Stimulated activated memory B cell treated with anti-CD40 and anti-IgM and Interleukin-4, amounts not matched to agents 10 μg/mL and 1 μg/mL and 100 μg/mL, for 72 hours (primary cell): ENCODE measurements around the gene ACOX3.
"Not testable (repeated sequence)": the region's sequence is repeated elsewhere in the genome, so short reads cannot be mapped to it uniquely, and the experiment has no call there.

Source experiments
- ATAC-seq: fragments of 150-1000 bp; cut with Tn5 transposase; 2 replicates; pipeline ENCODE4 v1.10.0; 2021
- H3K27ac Mint-ChIP-seq: one replicate; pipeline ENCODE4 v1.8.0; 2022; ENCODE audit warnings: mild to moderate bottlenecking, mixed read lengths
- H3K27me3 Mint-ChIP-seq: one replicate; pipeline ENCODE4 v1.8.0; 2022; ENCODE audit warnings: mixed read lengths
- H3K36me3 Mint-ChIP-seq: one replicate; pipeline ENCODE4 v1.8.0; 2022; ENCODE audit warnings: mixed read lengths
- H3K4me1 Mint-ChIP-seq: one replicate; pipeline ENCODE4 v1.8.0; 2022; ENCODE audit warnings: mixed read lengths
- H3K4me3 Mint-ChIP-seq: one replicate; pipeline ENCODE4 v1.8.0; 2022; ENCODE audit warnings: mild to moderate bottlenecking, moderate library complexity, mixed read lengths
- H3K9me3 Mint-ChIP-seq: one replicate; pipeline ENCODE4 v1.8.0; 2022; ENCODE audit warnings: mixed read lengths

ACOX3 gene

GRCh38 chr4:8427761-8428287, 12.7 kb downstream of the ACOX3 start:
- Mint-ChIP-seq H3K36me3 (peaks cover 15% of the 10 kb centered on the region), H3K27ac (peak overlapping the region; percentile 92), H3K27me3 (no peaks in the 10 kb centered on the region), H3K4me3 (peak overlapping the region; percentile 95), H3K9me3 (no peaks in the 10 kb centered on the region), H3K4me1 (peaks cover 41% of the 10 kb centered on the region)
- peak; percentile 85 for ATAC-seq

GRCh38 chr4:8427262-8427661, 13.3 kb downstream of the ACOX3 start:
- peaks cover 15% of the 10 kb centered on the region for H3K36me3 Mint-ChIP-seq
- peak overlapping the region; percentile 92 for H3K27ac Mint-ChIP-seq
- no peak for ATAC-seq
- peak overlapping the region; percentile 95 for H3K4me3 Mint-ChIP-seq
- H3K27me3 Mint-ChIP-seq, result no peaks in the 10 kb centered on the region
- H3K4me1 Mint-ChIP-seq, result peaks cover 41% of the 10 kb centered on the region
- no peaks in the 10 kb centered on the region for H3K9me3 Mint-ChIP-seq

- ATAC-seq, result no peak
- H3K36me3 Mint-ChIP-seq, result peaks cover 22% of the 10 kb centered on the region
- H3K27me3 Mint-ChIP-seq, result no peaks in the 10 kb centered on the region
- no peak overlapping the region for H3K4me3 Mint-ChIP-seq
- no peak overlapping the region for H3K27ac Mint-ChIP-seq
- no peaks in the 10 kb centered on the region for H3K9me3 Mint-ChIP-seq
- peaks cover 39% of the 10 kb centered on the region for H3K4me1 Mint-ChIP-seq
Observed at GRCh38 chr4:8422786-8423185, 17.7 kb downstream of the ACOX3 start.

GRCh38 chr4:8422327-8422726, 18.2 kb downstream of the ACOX3 start:
- no peaks in the 10 kb centered on the region for H3K9me3 Mint-ChIP-seq
- ATAC-seq, result no peak
- H3K4me1 Mint-ChIP-seq, result peaks cover 40% of the 10 kb centered on the region
- no peak overlapping the region for H3K4me3 Mint-ChIP-seq
- H3K27me3 Mint-ChIP-seq, result no peaks in the 10 kb centered on the region
- no peak overlapping the region for H3K27ac Mint-ChIP-seq
- peaks cover 22% of the 10 kb centered on the region for H3K36me3 Mint-ChIP-seq

GRCh38 chr4:8420151-8420550, 20.4 kb downstream of the ACOX3 start:
- not testable (repeated sequence) for H3K9me3 Mint-ChIP-seq, H3K27me3 Mint-ChIP-seq, H3K4me3 Mint-ChIP-seq, ATAC-seq
- Mint-ChIP-seq H3K4me1 (peaks cover 26% of the 10 kb centered on the region), H3K36me3 (peaks cover 33% of the 10 kb centered on the region), H3K27ac (peak overlapping the region; percentile 63)

GRCh38 chr4:8419222-8420041, 21.1 kb downstream of the ACOX3 start:
- peak; percentile 95 for ATAC-seq
- H3K27me3 Mint-ChIP-seq, result no peaks in the 10 kb centered on the region

GRCh38 chr4:8417071-8417614, 23.4 kb downstream of the ACOX3 start:
- H3K27ac Mint-ChIP-seq, result peak overlapping the region; percentile 10
- no peak for ATAC-seq
- H3K4me1 Mint-ChIP-seq, result peaks cover 26% of the 10 kb centered on the region
- H3K36me3 Mint-ChIP-seq, result peaks cover 51% of the 10 kb centered on the region
- no peaks in the 10 kb centered on the region for H3K27me3 Mint-ChIP-seq
- H3K4me3 Mint-ChIP-seq, result no peak overlapping the region
- no peaks in the 10 kb centered on the region for H3K9me3 Mint-ChIP-seq

More at GRCh38 chr4:8419222-8420041, 21.1 kb downstream of the ACOX3 start:
- Mint-ChIP-seq H3K4me3 (no peak overlapping the region), H3K4me1 (peaks cover 26% of the 10 kb centered on the region), H3K36me3 (peaks cover 39% of the 10 kb centered on the region), H3K27ac (peak overlapping the region; percentile 63), H3K9me3 (no peaks in the 10 kb centered on the region)

GRCh38 chr4:8414377-8414776, 26.1 kb downstream of the ACOX3 start:
- peaks cover 57% of the 10 kb centered on the region for H3K36me3 Mint-ChIP-seq
- no peaks in the 10 kb centered on the region for H3K27me3 Mint-ChIP-seq
- H3K9me3 Mint-ChIP-seq, result no peaks in the 10 kb centered on the region
- H3K4me3 Mint-ChIP-seq, result no peak overlapping the region
- peaks cover 29% of the 10 kb centered on the region for H3K4me1 Mint-ChIP-seq
- H3K27ac Mint-ChIP-seq, result no peak overlapping the region
- ATAC-seq, result no peak

GRCh38 chr4:8412288-8412687, 28.2 kb downstream of the ACOX3 start:
- Mint-ChIP-seq H3K4me3 (no peak overlapping the region), H3K9me3 (no peaks in the 10 kb centered on the region), H3K36me3 (peaks cover 73% of the 10 kb centered on the region), H3K27me3 (no peaks in the 10 kb centered on the region), H3K27ac (no peak overlapping the region), H3K4me1 (peaks cover 14% of the 10 kb centered on the region)
- ATAC-seq, result no peak

GRCh38 chr4:8411351-8412180, 29.0 kb downstream of the ACOX3 start:
- Mint-ChIP-seq H3K9me3 (no peaks in the 10 kb centered on the region), H3K36me3 (peaks cover 76% of the 10 kb centered on the region), H3K27ac (no peak overlapping the region), H3K4me3 (no peak overlapping the region), H3K27me3 (no peaks in the 10 kb centered on the region), H3K4me1 (peaks cover 10% of the 10 kb centered on the region)
- no peak for ATAC-seq

GRCh38 chr4:8410641-8411271, 29.8 kb downstream of the ACOX3 start:
- Mint-ChIP-seq H3K4me1 (peaks cover 10% of the 10 kb centered on the region), H3K27ac (no peak overlapping the region), H3K27me3 (no peaks in the 10 kb centered on the region), H3K4me3 (no peak overlapping the region), H3K9me3 (no peaks in the 10 kb centered on the region), H3K36me3 (peaks cover 79% of the 10 kb centered on the region)
- no peak for ATAC-seq

- Mint-ChIP-seq H3K4me3 (no peak overlapping the region), H3K9me3 (no peaks in the 10 kb centered on the region), H3K36me3 (peaks cover 79% of the 10 kb centered on the region), H3K4me1 (peaks cover 10% of the 10 kb centered on the region), H3K27ac (no peak overlapping the region), H3K27me3 (no peaks in the 10 kb centered on the region)
- ATAC-seq, result no peak
Observed at GRCh38 chr4:8410066-8410625, 30.4 kb downstream of the ACOX3 start.

- no peak for ATAC-seq
- no peak overlapping the region for H3K4me3 Mint-ChIP-seq
- no peaks in the 10 kb centered on the region for H3K9me3 Mint-ChIP-seq
- peaks cover 10% of the 10 kb centered on the region for H3K4me1 Mint-ChIP-seq
- no peak overlapping the region for H3K27ac Mint-ChIP-seq
- peaks cover 79% of the 10 kb centered on the region for H3K36me3 Mint-ChIP-seq
- H3K27me3 Mint-ChIP-seq, result no peaks in the 10 kb centered on the region
Observed at GRCh38 chr4:8409264-8410065, 31.1 kb downstream of the ACOX3 start.

- Mint-ChIP-seq H3K4me3 (no peak overlapping the region), H3K27ac (no peak overlapping the region), H3K9me3 (no peaks in the 10 kb centered on the region), H3K4me1 (peaks cover 10% of the 10 kb centered on the region), H3K36me3 (peaks cover 76% of the 10 kb centered on the region), H3K27me3 (no peaks in the 10 kb centered on the region)
- ATAC-seq, result no peak
Observed at GRCh38 chr4:8407756-8408155, 32.8 kb downstream of the ACOX3 start.
